ENCODE data around the gene PSTPIP1.

The PSTPIP1 gene

GRCh38 chr15:77001966-77002365 is 7.0 kb downstream of the PSTPIP1 start:
- no peak for ATAC-seq

GRCh38 chr15:77002436-77002835 is 7.5 kb downstream of the PSTPIP1 start:
- ATAC-seq: no peak

GRCh38 chr15:77002954-77003912 is 8.3 kb downstream of the PSTPIP1 start:
- peak; percentile 79 to 80 for ATAC-seq

- ATAC-seq: no peak
Observed at GRCh38 chr15:77004189-77004588, 9.3 kb downstream of the PSTPIP1 start.

- ATAC-seq: no peak
Observed at GRCh38 chr15:77009176-77009575, 14.2 kb downstream of the PSTPIP1 start.

GRCh38 chr15:77009646-77010311 is 14.9 kb downstream of the PSTPIP1 start:
- ATAC-seq: no peak

- ATAC-seq: no peak
Observed at GRCh38 chr15:77010312-77010686, 15.4 kb downstream of the PSTPIP1 start.

- ATAC-seq: no peak
Observed at GRCh38 chr15:77010857-77011256, 15.9 kb downstream of the PSTPIP1 start.

- ATAC-seq: no peak
Observed at GRCh38 chr15:77012117-77012712, 17.3 kb downstream of the PSTPIP1 start.

- peak; percentile 10 to 18 for ATAC-seq
Observed at GRCh38 chr15:77012868-77013267, 17.9 kb downstream of the PSTPIP1 start.

- peak; percentile 93 to 94 for ATAC-seq
Observed at GRCh38 chr15:77013776-77014131, 18.8 kb downstream of the PSTPIP1 start.

- ATAC-seq: peak; percentile 37 to 39
Observed at GRCh38 chr15:77014132-77015081, 19.5 kb downstream of the PSTPIP1 start.

GRCh38 chr15:77015646-77016320 is 20.9 kb downstream of the PSTPIP1 start:
- no peak for ATAC-seq

- ATAC-seq: no peak
Observed at GRCh38 chr15:77016321-77016695, 21.4 kb downstream of the PSTPIP1 start.

- no peak for ATAC-seq
Observed at GRCh38 chr15:77017091-77017660, 22.2 kb downstream of the PSTPIP1 start.

GRCh38 chr15:77017761-77018720 is 23.1 kb downstream of the PSTPIP1 start:
- no peak for ATAC-seq

GRCh38 chr15:77018796-77019505 is 24.0 kb downstream of the PSTPIP1 start:
- no peak for ATAC-seq

GRCh38 chr15:77019521-77020331 is 24.8 kb downstream of the PSTPIP1 start:
- ATAC-seq: peak; percentile 66 to 71

All from activated CD4-positive, CD25-positive, alpha-beta regulatory T cell treated with anti-CD3 and anti-CD28 coated beads, Interleukin-2, amount 50 U/mL, for 24 hours (primary cell).